NCI-H748 treated with DMSO at 0.1 percent for 48 hours (cell line): ENCODE measurements around the gene MMP20.

Experiments
- DNase-seq: peaks from one replicate; lab custom pipeline; 2025; lab: John Stamatoyannopoulos, UW

Gene MMP20

DNA sequence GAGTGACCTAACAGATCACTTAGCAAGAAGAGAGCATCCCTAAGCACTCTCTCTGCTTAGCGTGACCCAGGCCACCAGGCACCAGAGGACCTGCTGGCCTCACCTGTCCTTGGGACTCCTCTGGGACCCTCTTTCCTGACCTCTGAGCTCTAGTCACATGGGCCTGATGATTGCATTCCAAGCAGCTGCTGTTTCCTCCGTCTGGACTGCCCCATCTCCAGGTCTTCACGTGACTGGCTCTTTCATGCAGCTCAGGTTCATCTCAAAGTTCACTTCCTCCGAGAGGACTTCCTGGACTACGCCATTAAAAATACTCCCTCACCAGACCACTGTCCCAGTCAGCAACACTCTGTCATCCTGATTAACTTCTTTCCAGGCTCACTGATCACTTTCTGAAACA is 2.9 kb downstream of the MMP20 start:
- no peak for DNase-seq

DNA sequence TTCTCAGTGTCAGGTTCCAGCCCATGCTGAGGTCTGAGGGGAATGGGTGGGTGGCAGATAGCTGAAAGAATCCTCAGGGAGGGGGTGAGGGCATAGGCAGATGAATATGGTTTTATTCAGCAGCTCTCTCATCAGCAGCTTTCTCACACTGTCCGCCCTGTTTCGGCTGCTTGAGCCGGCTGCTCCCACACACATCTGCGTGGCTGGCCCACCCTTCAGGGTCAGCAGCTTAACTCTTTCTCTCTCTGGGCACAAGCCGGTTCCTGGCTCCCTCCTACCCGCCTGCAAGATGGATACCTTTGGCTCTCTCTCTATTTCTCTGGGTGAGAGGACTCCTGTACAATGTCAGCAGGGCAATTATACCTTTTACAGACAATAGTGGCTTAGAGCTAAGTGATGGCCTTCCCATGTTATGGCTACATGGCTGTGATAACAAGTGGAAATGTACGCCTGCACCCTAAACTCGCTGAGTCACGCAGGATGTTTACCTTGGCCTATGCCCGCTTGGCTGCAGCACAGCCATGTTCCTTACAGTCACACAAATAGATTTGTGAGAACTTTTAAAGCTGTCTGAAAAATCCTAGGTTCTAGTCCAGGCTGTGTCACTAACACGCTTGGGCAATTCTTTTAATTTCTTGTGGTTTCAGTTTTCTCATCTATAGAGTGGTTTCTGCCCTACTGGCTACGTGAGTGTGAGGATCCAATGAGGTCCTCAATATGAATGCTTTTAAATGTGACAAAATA is 4.1 kb downstream of the MMP20 start:
- no peak for DNase-seq

DNA sequence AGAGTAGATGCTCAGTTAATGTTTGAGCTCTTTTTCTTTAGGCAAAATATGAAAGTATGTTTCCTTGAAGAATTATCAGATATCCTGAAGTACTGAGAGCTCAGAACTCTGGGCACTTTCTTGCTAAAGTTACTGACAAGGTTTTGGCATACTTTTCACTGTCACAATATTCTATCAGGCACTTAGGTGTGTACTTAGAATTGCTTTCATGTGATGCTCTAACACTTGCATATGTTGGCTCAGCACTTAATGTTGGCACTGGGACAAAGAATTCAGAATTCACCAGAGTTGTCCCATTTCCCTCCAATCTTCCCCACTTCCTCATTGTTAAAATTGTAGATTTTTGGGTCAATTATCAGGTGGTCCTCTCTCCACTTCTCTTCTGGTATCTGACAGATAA is 5.0 kb downstream of the MMP20 start:
- no peak for DNase-seq

DNA sequence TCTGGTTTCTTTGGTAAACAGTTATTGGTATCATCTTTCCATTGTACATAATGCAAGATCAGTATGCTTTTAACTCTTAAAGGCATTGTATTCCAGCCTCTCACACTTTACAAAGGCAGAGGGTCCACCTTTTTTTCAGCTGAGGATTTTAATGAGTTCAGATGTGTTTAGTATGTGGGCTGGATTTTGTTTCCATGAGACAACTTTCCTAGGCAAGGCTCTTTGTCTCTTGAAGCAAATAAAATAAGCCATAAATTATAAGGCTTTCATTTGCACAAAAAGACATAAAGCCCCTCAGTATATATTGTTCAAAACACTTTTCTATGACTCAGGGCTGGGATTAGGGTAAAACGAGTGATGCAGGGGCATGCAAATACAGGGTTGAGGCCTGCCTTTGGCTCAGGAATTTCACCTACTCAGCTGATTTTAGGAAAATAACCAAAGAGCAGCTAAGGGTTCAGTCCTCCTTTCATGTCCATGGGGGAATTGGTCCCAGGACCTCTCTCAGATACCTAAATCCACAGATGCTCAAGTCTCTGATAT is 7.6 kb downstream of the MMP20 start:
- peak; percentile 56 for DNase-seq

DNA sequence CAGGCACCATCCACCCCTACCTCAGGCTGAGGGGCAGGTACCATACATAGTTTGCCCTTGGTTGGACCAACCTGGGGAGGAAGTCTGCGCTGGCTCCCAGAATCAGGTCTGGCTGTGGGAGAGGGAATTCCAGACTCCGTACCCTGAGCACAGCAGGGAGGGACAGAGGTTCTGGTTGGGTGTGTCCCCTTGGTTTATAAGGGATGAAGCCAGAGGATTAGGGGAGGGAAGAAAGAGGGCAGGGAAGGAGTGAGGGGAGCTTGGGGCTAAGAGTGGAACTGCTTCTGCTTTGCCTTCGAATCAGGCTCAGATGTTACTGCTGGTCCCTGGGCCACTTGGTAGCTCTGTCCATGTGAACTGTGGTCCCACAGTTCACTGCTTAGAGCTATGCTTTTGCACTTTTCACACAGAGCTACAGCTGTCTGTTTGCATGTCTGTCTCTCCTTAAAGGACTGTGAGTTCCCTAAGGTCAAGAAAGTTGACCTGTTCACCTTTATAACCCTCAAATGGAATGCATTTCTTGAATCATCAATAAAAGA is 9.2 kb downstream of the MMP20 start:
- DNase-seq = no peak

DNA sequence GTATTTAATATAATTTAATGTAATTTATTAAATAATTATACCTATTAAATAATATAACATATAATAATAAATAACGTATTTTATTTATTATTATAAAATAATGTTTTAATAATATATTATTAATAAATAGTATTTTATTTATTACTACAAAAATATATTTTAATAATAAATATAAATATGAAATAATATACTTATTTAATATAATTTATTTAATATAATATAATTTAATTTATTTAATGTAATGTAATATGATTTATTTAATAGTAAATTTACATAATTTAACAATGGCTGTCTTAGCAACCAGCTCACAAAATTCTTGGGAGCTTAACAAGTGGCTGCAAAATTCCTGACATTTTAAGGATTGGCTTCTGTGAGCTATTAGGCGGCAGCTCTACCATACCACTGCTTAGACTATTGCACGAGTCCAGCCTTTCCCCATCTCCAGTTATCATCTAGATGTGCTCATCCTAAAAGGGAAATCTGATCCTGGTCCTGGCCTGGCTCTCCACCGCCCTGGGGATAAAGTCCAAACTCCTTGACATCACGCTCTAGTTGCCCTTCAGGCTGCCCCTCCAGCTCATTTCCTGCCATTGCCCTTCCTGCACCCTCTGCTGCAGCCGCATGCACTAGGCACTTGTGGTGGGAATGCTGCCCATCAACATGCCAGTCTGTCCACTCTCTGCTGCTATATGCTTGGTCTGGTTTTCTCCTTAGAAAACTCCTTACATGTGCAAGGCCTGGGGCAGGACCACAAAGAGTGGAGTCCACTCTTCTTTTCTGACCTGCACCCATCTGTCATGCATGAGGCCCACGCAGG is 9.8 kb downstream of the MMP20 start:
- no peak for DNase-seq

DNA sequence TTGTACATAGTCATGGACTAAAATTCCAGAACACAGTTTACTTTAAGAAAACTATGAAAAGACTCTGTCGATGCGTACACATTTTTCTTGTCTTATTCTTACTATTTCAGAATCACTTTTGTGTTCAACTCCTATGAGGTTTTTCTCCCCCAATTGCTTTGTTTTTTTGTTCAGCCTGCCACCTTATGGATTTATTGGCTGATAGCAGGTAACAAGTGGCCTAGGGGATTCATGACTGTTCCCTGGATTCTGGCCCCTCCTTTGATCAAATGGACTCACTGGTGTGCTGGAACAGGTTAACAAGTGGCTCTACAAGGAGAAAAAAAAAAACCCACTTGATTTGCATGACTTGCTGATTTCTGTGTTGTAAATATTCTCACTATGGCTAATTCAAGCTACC is 10.6 kb downstream of the MMP20 start:
- DNase-seq = no peak

DNA sequence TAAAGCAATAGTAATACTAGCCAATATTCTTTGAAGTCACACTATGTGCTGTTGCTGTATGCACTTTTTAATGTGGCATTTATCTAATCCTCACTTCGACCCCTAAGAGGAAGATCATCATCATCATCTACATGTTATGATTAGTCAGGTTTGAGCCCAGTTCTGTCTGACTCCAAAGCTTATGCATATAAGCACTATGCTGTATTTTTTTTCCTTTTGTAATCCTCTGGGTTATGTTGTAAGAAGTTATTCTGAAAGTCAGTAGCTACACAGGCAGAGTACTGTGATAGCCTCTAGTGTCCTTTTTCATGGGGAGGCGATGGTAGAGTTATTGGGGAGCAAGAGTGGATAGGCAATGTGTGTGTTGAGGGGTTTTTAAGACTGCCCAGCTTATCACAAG is 11.1 kb downstream of the MMP20 start:
- DNase-seq = no peak

DNA sequence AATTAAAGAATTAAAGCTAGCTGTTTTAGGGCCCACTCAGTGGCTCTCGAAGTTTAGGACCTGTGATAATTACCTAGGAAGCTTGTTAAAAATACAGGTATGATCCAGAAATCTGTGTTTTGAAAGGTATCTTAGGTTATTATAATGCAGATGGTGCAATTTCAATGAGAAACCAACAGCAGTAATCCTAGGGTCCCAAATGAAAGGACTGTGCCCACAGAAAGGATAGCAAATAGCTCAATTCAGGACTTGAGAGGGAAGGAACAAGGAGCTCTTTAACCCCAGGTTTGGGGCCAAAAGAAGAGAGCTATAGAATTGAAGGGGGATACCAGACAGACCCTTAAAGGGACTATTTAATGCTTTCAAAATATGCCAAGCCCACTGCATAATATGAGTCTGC is 11.7 kb downstream of the MMP20 start:
- DNase-seq = no peak

DNA sequence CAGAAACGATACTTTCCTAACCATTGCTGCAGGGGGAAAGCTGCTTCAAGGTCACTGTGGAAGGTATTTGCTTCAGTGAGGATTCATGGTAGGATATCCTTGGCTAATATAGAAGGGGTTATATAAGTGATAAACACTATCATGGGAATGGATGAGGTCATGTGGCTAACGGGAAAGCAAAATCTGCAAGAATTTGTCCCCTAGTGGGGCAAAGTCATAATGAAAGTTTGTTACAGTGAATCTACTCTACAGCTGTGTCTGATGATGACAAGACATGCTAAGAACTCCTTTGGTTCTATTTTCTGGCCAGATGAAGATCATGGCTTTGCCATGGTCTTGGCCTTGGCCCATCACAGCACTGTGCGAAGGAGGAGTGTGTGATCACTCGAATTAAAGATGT is 13.8 kb downstream of the MMP20 start:
- no peak for DNase-seq

DNA sequence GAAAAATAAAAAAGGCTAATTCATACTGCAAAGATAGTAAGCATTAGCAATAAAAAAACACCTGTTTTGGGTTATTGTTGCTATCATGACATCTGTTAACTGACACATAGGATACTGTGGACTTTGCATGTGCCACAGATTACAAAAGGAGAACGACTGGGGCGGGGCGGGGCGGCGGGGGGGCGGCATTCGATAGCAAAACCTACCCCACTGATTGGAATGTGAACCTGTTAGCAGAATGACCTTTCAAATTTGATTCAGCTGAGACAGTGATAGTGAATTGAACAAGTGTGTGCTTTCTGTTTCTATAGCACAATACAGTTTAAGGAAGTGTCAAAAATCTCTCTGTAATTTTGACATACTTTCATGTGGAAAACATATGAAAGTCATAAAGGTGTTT is 14.9 kb downstream of the MMP20 start:
- no peak for DNase-seq

DNA sequence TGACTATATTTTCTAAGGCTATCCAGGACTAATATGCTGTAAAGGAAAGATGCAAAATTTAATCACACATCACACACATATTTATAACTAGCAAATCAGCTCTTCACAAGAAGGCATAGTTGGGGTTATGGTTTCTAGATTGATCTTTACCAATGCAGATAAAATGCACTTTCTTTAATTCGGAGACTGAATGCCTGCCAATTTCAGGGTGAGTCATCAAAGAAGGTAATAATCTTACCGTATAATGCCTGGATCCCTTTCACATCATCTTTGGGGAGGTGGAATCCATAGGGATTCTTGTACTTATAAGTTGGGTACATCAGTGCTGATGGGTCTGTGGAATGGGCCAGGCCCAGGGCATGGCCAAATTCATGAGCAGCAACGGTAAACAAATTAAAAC is 16.4 kb downstream of the MMP20 start:
- DNase-seq = no peak

DNA sequence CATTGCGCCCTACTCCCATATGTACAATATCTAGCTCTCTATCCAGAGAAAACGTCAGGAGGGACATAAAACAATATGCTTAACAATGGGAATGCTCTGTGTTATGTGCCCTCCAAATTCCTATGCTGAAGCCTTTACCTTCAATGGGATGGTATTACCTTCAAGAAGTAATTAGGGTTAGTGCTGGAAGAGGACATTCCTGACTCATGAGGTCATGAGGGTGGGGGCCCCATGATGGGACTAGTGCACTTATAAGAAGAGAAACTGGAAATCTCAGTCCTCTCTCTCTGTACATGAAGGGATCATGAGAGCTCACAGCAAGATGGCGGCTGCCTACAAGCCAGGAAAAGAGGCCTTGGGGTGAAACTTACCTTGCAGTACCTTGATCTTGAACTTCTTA is 20.3 kb downstream of the MMP20 start:
- DNase-seq = no peak

DNA sequence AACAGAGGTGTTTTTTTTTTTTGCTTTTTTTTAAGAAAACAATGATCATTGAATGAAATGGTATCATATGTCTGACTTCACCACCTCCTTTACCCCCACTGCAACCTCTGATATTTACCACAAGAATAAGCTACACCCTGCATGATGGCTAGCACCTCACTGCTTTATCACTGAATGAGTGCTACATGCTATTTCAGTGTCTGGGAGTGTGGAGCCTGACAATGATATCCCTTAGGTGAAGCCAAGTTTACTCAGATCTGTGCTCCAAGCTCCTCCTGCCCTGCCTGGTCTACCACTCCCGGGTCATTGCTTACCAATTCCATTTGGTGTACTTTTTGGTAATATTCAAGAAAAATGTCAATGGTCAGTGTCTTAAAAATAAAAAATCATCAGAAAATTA is 21.1 kb downstream of the MMP20 start:
- no peak for DNase-seq

DNA sequence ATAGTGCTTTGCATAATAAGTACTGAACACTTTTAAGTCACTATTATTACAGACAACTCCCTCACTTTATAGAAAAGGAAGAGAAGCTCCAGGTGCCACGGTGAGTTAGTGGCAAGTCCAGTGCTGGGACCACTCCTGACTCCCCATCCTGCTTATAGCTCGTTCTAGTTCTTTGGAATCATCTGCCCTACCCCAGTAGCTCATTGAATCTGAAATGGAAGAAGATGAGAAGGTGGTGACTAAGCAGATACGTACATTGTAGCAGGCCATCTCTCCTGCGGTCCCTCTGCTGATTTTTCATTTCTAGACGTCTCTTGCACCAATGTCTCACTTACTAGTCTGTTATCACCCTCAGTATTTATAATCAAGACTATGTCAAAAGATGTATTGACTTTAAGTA is 21.6 kb downstream of the MMP20 start:
- no peak for DNase-seq

DNA sequence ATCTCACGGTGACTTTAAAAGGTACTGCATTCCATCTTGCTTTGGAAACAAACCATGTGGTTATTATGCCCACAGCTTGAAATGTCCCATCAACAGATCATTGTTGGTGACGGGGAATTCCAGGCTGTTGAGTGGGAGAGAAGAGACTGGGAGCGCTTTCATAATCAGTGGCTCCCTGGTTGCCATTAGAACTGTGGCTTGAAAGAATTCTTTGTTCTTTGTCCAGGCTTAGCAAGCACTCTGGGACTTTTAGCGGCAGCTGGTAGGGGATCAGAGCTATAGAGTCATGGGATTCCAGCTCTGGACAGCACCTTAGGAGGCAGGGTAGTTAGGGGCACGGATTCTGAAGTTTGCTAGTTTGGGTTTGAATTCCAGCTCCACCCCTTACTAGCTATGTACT is 22.0 kb downstream of the MMP20 start:
- no peak for DNase-seq

DNA sequence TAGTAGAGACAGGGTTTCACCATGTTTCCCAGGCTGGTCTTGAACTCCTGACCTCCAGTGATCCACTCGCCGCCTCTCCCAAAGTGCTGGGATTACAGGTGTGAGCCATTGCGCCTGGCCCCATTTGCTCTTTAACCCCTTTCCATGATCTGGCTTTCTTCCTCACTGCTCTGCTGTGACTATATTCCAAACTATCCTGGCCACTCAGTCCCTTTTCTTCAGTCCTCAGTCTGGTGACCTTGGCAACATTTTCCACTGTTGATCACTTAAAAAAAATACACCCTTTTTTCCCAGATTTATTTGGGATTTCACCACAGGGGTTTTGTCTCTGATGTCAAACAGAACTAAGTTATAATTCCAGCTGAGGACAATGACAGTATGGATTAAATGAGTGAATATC is 24.5 kb downstream of the MMP20 start:
- no peak for DNase-seq

DNA sequence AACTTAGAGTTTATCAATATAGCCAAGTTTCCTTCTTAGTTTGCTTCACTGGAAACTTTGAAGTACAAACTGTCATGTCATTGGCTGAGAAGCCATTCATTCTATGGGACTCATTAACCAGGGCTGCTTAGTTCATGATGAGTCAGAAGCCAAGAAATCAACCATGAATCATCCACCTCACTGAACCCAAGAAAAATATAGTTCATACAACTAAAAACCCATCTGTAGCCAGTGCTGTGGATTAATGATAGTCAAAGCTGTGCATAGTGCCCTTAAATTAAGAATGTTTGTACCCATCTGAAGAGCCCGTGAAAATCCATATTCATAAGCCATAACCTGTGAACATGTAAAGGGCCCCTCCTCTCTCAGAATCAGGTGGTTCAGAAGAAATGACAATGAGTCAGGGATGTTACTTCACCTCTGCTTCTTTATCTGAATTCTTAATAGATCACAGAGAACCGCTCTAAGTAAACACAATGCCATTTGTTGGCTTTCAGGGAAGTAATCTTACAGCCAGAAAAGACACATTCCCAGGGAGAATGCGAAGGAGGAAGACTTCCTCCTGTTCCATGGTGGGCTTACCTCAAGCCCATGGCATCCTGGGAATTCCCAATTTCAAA is 25.4 kb downstream of the MMP20 start:
- DNase-seq = no peak

DNA sequence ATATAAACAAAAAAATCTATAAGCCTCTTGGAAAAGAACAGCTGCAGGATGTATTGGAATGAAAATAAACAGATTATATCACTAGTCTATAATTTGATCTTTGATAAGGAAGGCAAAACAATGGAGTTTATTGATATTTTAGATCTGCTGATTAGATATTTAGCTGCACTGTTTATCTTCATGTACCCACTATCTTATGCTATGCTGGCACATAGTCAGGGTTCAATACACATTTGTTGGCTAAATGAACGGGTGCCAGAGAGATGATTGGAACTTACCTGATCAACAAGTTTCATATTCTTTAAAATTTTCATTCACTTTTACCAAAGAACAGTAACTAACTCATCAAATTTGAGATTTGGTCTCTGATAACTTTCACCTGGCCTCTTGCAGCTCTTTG is 26.9 kb downstream of the MMP20 start:
- no peak for DNase-seq

DNA sequence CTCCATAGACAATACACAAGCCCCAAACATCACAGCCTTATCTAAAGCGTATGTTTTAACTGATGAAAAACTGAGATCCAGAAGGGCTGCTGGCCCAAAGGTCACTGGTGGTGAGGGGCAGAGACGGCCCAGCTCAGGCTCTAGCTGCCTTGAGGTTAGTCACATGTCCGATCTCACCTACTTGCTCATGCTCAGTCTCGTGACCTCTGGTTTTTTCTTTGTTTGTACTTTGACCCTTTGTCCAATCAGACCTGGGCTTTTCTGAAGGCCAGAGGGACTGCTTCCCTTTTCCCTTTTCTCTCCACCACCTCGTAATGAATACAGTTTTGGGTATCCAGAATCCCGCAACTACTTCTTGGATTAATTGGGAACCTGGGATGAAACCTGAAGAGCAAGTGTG is 28.6 kb downstream of the MMP20 start:
- no peak for DNase-seq

DNA sequence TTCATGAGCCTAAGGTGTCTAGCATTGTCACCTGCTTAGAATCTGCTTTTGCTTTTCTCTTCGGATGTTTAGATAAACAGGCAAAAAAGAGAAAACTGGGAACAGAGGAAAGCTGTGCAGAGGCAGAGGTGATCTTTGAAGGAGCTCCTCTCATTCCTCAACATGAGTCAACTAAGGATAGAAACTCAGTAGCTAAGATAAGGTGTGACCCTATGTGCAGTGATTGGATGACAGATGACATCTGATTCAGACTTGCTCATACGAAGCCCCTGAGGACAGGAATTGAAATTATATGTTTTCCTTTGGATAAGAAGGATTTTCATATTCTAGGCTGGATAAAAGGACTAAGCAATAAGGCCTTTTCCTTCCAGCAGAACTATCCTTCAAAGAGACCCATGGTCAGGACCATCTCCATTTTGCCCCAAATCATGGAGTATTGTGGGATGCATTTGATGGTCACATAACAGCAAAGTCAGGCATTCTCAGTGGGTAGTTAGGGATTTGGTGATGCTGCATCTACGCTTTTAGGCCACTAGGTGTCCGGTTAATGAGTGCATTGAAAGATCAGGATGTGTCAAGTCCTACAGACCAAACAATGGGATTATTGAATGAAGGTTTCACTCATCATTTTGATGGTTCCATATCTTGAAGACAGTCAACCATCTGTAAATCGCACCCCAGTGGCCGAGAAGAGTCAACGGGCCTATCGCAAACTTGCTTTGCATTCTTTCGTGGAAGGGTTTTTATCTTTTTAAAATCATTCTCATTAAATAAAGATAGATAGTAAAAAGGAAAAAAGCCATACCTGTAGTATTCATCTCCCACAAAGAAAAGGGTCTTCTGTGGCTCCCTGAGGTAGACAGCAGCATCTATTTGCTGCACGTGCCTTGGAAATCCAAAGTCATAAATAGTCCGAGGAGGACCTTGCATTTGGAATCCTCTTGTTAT is 32.2 kb downstream of the MMP20 start:
- DNase-seq = peak; percentile 2

DNA sequence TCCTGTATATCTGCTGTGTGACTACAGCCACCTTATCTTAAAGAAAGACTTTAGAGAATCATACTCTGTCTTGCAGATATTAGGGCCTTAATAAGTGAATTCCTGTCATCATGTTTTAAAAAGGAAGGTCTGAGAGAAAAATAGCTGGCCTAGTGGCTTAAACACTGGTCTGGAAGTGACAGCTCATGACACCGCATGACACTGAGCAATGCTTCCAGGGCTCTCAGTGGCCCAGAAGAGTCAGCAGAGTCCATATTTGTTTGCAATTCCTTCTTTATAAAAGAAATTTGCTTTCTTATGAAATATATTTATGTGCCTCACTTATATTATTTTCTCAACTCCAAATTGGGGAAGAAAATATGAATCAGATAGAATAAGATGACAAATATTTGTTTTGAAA is 33.0 kb downstream of the MMP20 start:
- no peak for DNase-seq
